HL-60 (cell line): ENCODE measurements around the gene NMS.

ENCODE experiments used
- DNase-seq, 2 experiments: peaks; one replicate each; pipeline ENCODE4 v3.0.0-alpha.2; 2010 to 2020; ENCODE audit warnings: low read depth in 1 of 2, low spot score in 1 of 2
- H3K27ac ChIP-seq: fragments of 250-450 bp; sonication (Bioruptor Pico); replicated peaks from 2 replicates; pipeline ENCODE4 v1.5.1; 2020; ENCODE audit warnings: mild to moderate bottlenecking, moderate library complexity
- H3K27me3 ChIP-seq: fragments of 250-450 bp; sonication (Bioruptor Pico); 2 replicates; pipeline ENCODE4 v1.5.1; 2021; ENCODE audit warnings: mild to moderate bottlenecking, moderate library complexity; ENCODE audit not compliant: insufficient read depth, poor library complexity, severe bottlenecking
- H3K4me3 ChIP-seq: replicated peaks from 2 replicates; pipeline ENCODE4 v1.5.1; 2011; ENCODE audit warnings: mild to moderate bottlenecking, control low read depth, low read length; ENCODE audit not compliant: insufficient read depth
- GABPA ChIP-seq: IDR thresholded peaks from 2 replicates; pipeline ENCODE4 v1.6.1; 2012; ENCODE audit warnings: low read depth
- POLR2AphosphoS5 ChIP-seq: IDR thresholded peaks from 2 replicates; pipeline ENCODE4 v1.6.1; 2012; ENCODE audit warnings: low read depth
- SPI1 ChIP-seq: IDR thresholded peaks from 2 replicates; pipeline ENCODE4 v1.6.1; 2012; ENCODE audit warnings: low read depth, mild to moderate bottlenecking, borderline replicate concordance
- TF ChIP-seq, protein P1 (sequence below): IDR thresholded peaks from 2 replicates; pipeline ENCODE4 v1.6.1; 2012; ENCODE audit warnings: low read depth; ENCODE audit not compliant: insufficient replicate concordance
- TF ChIP-seq, protein P2 (sequence below): IDR thresholded peaks from one replicate; pipeline ENCODE4 v1.5.1; 2011; ENCODE audit warnings: low read length, control low read depth, inconsistent platforms; ENCODE audit not compliant: insufficient read depth

NMS gene

DNA sequence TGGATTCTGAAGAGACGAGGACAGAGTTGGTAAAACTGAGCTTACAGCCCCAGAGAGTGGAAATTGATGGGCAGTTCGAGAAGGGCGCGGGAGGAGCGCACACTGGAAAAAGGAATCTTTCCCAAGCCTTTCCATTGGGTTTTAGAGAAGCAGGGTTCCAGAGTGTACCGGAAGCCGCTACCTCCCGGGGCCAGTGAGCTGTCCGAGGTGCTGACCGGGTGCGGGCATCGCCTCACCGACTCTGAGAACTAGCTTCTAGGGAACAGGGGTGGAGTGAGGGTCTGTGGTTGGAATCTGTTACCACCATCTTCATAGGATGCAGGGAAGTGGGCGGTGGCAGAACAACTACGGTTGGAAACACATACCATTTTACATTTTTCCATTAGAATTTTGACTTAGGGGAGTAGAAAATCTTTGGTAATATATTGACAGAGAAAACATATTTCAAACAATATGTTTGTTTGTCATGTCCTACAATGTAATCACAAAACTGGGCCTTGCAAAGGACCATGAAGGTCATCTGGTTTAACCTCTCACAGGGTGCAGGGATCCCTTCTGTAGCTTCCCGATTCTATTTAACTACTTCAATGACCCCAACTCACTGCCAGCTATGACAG is 724 bp downstream of the NMS start:
- DNase-seq: no peak
- H3K27me3 ChIP-seq: no peaks in the 10 kb centered on the region
- H3K4me3 ChIP-seq: no peak overlapping the region
- TF ChIP-seq, protein P1, sequence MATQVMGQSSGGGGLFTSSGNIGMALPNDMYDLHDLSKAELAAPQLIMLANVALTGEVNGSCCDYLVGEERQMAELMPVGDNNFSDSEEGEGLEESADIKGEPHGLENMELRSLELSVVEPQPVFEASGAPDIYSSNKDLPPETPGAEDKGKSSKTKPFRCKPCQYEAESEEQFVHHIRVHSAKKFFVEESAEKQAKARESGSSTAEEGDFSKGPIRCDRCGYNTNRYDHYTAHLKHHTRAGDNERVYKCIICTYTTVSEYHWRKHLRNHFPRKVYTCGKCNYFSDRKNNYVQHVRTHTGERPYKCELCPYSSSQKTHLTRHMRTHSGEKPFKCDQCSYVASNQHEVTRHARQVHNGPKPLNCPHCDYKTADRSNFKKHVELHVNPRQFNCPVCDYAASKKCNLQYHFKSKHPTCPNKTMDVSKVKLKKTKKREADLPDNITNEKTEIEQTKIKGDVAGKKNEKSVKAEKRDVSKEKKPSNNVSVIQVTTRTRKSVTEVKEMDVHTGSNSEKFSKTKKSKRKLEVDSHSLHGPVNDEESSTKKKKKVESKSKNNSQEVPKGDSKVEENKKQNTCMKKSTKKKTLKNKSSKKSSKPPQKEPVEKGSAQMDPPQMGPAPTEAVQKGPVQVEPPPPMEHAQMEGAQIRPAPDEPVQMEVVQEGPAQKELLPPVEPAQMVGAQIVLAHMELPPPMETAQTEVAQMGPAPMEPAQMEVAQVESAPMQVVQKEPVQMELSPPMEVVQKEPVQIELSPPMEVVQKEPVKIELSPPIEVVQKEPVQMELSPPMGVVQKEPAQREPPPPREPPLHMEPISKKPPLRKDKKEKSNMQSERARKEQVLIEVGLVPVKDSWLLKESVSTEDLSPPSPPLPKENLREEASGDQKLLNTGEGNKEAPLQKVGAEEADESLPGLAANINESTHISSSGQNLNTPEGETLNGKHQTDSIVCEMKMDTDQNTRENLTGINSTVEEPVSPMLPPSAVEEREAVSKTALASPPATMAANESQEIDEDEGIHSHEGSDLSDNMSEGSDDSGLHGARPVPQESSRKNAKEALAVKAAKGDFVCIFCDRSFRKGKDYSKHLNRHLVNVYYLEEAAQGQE: peak; percentile 95
- no peak for TF ChIP-seq POLR2AphosphoS5
- H3K27ac ChIP-seq: no peak overlapping the region

DNA sequence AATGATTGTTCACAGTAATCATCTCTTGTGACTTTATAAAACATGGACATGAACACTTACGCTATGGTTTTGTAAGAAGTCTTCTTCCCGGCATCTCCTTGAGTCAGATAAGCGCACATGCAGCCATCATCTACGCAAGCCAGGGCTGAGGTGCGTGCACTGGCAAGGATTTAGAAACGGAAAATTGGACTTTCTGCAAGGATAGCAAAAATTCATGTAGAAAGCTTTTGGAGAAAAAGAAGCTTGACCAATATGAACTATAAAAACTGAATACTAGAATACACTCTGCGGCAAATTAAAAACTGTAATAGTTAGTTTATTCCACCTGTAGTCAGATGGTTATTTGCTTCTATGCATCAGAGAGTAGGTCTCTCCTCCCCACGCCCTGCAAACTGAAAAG is 6.3 kb downstream of the NMS start:
- TF ChIP-seq GABPA (no peak), SPI1 (no peak)
- TF ChIP-seq, protein P2, sequence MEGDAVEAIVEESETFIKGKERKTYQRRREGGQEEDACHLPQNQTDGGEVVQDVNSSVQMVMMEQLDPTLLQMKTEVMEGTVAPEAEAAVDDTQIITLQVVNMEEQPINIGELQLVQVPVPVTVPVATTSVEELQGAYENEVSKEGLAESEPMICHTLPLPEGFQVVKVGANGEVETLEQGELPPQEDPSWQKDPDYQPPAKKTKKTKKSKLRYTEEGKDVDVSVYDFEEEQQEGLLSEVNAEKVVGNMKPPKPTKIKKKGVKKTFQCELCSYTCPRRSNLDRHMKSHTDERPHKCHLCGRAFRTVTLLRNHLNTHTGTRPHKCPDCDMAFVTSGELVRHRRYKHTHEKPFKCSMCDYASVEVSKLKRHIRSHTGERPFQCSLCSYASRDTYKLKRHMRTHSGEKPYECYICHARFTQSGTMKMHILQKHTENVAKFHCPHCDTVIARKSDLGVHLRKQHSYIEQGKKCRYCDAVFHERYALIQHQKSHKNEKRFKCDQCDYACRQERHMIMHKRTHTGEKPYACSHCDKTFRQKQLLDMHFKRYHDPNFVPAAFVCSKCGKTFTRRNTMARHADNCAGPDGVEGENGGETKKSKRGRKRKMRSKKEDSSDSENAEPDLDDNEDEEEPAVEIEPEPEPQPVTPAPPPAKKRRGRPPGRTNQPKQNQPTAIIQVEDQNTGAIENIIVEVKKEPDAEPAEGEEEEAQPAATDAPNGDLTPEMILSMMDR: no peak
- TF ChIP-seq, protein P1: no peak
- H3K27me3 ChIP-seq: no peaks in the 10 kb centered on the region

DNA sequence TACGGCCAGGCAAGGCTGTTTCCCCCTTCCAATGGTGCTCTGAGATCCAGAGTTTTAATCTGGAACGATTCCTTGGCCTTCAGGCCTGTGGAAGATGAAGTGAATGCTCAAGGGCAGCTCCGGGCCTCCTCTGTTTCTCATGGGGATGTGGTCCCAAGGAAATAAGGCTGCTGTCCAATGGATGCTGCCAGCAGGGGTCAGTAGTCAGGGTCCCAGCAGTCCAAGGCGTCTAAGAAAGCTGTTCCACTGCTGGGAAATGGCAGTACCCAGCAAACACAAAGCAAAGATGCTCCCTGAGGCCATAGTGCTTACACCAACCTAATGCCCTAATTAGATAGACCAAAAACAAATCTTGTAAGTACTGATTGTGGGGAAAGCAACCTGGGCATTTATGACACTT is 12.5 kb downstream of the NMS start:
- Histone ChIP-seq H3K4me3 (no peak overlapping the region), H3K27me3 (no peaks in the 10 kb centered on the region), H3K27ac (no peak overlapping the region)
- no peak for DNase-seq
- TF ChIP-seq, protein P2: peak; percentile 7
- TF ChIP-seq GABPA (no peak), POLR2AphosphoS5 (no peak), SPI1 (no peak)
- TF ChIP-seq, protein P1: peak; percentile 64

More for the DNA sequence above, 6.3 kb downstream of the NMS start:
- no peak overlapping the region for H3K4me3 ChIP-seq
- DNase-seq: no peak
- H3K27ac ChIP-seq: no peak overlapping the region
